ENCODE data around the gene PLCG1.

- TF ChIP-seq CTCF (conservative IDR thresholded peaks at IDR 0.05; ENCODE audit: low read depth, low read length) (no peak), EZH2 (IDR thresholded peaks at IDR 0.05; ENCODE audit: low read length, unreplicated experiment) (no peak), EZH2phosphoT487 (IDR thresholded peaks at IDR 0.05; ENCODE audit: borderline replicate concordance, low read length) (no peak)
Measured at GRCh38 chr20:41177636-41178035, 40.3 kb downstream of the PLCG1 start.

Data from PC-3 (cell line).